ENCODE measurements around the gene GOLGA8B.

- no peak for TF ChIP-seq POLR2A (IDR thresholded peaks at IDR 0.05; ENCODE audit: low read depth)
- no peak for TF ChIP-seq CTCF (IDR thresholded peaks at IDR 0.05)
- no peak for TF ChIP-seq POLR2AphosphoS5 (IDR thresholded peaks at IDR 0.05)
- TF ChIP-seq EP300 (IDR thresholded peaks at IDR 0.05): no peak
Observed at GRCh38 chr15:34581043-34581365, 2.4 kb downstream of the GOLGA8B start.

Measured in esophagus muscularis mucosa (tissue), 4 donors.